ENCODE measurements around the gene SMG5.

DNA sequence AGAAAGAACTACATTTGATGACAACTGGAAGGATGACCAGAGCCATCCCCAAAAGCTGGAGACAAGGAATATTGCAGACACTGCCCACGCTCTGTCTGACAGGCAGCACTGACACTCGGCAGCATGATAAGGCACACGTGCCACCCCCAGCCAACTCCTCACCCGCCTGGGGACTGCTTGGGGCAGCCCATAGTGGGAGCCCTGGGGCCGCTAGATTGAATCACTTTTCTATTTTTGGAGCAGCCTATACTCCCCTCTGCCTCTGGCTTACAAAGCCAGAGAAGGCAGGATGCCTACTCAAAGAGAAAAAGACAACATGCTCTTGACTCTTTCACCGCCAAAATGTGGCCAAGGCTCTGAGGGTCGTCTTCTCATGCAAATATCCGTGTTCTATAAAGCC lies 1.3 kb downstream of the SMG5 start:
- TF ChIP-seq, protein P1, sequence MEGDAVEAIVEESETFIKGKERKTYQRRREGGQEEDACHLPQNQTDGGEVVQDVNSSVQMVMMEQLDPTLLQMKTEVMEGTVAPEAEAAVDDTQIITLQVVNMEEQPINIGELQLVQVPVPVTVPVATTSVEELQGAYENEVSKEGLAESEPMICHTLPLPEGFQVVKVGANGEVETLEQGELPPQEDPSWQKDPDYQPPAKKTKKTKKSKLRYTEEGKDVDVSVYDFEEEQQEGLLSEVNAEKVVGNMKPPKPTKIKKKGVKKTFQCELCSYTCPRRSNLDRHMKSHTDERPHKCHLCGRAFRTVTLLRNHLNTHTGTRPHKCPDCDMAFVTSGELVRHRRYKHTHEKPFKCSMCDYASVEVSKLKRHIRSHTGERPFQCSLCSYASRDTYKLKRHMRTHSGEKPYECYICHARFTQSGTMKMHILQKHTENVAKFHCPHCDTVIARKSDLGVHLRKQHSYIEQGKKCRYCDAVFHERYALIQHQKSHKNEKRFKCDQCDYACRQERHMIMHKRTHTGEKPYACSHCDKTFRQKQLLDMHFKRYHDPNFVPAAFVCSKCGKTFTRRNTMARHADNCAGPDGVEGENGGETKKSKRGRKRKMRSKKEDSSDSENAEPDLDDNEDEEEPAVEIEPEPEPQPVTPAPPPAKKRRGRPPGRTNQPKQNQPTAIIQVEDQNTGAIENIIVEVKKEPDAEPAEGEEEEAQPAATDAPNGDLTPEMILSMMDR (IDR thresholded peaks at IDR 0.05; ENCODE audit: low read depth, low read length), result peak; percentile 9
- TF ChIP-seq POLR2A (IDR thresholded peaks at IDR 0.05; ENCODE audit: extremely low read depth, insufficient read length) (no peak), MYC (IDR thresholded peaks at IDR 0.05; ENCODE audit: low read depth, low read length) (no peak)
- TF ChIP-seq, protein P2, sequence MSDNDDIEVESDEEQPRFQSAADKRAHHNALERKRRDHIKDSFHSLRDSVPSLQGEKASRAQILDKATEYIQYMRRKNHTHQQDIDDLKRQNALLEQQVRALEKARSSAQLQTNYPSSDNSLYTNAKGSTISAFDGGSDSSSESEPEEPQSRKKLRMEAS (IDR thresholded peaks at IDR 0.05; ENCODE audit: low read depth, low read length), result peak; percentile 97

Data from NB4 (cell line).